Measurements from ENCODE around the gene MIOS.
A peak's percentile ranks its signal among the peaks of the same experiment; 100 is the strongest.

MIOS gene

DNA sequence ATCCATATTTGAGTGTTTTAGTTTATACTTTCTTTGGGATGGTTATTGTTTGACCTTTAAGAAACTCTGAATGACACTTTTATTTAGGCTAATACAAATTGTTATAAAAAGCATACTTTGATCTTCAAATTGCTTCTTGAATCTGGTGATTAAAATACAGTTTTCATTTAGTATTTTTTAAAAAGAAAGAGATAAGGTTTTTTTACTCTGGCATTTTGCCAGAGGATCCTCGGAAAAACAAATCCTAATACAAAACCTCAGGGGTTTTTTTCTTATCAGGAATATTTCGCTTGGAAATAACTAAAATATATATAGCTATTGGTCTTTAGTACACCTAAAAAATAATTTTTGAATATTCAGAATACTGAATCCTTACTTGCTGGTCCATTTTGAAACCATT, 17.0 kb downstream of the MIOS start:
- no peak for DNase-seq (ENCODE audit: low read depth)

GRCh38 chr7:7584653-7585052, 18.0 kb downstream of the MIOS start:
- no peak for DNase-seq (ENCODE audit: low read depth)

DNA sequence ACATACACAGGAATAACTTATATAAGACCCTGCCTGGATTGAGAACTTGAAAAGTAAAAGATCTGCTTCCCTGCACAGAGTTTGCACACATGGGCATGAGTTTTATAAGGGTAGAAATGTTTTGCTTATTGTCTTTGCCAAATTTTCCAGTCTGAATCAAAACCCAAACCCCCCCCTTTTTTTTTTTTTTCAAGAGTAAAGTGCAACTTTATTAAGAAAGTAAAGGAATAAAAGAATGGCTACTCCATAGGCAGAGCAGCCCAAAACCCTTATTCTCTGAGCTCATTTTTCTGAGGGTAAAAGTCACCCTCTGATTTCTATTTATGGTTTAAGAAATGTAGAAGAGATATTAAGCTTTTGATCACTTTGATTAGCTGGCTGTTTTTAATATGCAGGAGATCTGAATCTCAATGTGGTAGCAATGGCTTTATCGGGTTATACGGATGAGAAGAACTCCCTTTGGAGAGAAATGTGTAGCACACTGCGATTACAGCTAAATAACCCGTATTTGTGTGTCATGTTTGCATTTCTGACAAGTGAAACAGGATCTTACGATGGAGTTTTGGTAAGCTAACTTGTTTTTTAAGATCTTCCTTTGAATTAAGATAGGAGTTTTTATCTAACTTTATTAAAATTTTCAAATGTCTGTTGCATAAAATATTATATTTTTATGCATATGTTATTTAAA, 18.7 kb downstream of the MIOS start:
- no peak for DNase-seq (ENCODE audit: low read depth)

DNA sequence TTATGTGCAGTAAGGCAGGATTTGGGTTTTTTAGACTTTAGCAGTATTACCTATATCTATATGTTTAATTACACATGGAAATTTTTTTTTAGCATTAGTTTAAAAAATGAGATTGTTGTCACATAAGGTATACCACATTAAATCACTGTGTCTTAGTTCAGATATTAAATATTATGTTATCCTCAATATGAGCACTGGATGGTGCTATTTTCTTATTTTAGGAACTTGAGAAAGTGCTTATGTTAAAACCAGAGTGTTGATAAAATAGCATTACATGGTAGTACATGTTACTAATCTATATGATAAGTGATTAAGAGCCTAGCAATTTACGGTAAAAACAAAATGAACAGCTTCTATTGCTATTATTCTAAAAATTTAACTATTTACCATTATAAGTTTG, 28.8 kb downstream of the MIOS start:
- no peak for DNase-seq (ENCODE audit: low read depth)

- no peak for DNase-seq (ENCODE audit: low read depth)
Measured at GRCh38 chr7:7596176-7596575, 29.5 kb downstream of the MIOS start.

GRCh38 chr7:7607010-7607409, 40.3 kb downstream of the MIOS start:
- no peak for DNase-seq (ENCODE audit: low read depth)

GRCh38 chr7:7609330-7609729, 42.6 kb downstream of the MIOS start:
- no peak for DNase-seq (ENCODE audit: low read depth)

- DNase-seq (ENCODE audit: low read depth): no peak
Measured at GRCh38 chr7:7612519-7612918, 45.8 kb downstream of the MIOS start.

DNA sequence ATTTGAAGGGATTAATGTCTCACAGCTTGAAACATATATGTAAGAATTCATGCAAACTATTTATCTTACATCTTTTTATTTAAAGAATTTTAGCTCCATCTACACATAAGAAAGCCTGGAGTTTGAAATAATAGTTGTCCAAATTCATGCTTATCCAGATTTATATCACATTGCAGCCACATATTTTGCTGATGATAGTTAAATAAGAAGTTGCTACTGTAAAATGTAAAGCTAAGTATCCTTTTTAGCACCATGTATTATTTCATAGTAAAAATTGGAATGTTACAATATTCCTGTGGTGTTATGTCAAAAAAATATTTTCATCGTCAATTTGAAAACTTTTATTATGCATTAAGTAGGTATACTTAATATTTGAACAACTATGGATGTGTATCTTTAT, 46.5 kb downstream of the MIOS start:
- no peak for DNase-seq (ENCODE audit: low read depth)

GRCh38 chr7:7614018-7614741, 47.5 kb downstream of the MIOS start:
- no peak for DNase-seq (ENCODE audit: low read depth)

- DNase-seq (ENCODE audit: low read depth): no peak
Measured at GRCh38 chr7:7617550-7617949, 50.9 kb downstream of the MIOS start.

- DNase-seq (ENCODE audit: low read depth): no peak
Measured at GRCh38 chr7:7618410-7618809, 51.7 kb downstream of the MIOS start.

- DNase-seq (ENCODE audit: low read depth): no peak
Measured at GRCh38 chr7:7620236-7620635, 53.6 kb downstream of the MIOS start.

DNA sequence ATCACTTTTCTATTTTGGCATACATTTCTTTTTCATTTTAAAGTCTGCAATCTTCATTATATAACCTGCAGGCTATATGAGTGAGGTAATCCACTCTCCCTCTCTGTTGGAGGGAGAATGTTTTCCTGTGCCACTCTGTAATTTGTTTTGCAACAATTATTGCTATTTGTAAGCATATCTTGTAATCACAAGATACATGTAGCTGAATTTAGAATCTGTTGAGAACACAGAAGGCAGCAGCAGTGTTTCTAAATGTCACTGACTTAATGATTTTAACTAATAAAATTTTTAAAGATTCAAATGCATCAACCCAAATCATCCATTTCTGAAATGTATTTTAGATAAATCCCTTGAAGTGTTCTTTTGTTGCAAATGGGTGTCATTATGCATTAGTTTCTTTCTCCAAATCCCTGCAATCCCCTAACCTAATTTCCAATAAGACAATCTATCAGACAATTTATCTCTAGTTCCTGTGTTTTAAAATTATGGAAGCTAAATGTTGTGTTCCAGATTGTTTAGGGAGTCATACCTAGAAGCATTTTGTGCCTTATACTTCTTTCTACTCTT, 54.0 kb downstream of the MIOS start:
- DNase-seq (ENCODE audit: low read depth): no peak

DNA sequence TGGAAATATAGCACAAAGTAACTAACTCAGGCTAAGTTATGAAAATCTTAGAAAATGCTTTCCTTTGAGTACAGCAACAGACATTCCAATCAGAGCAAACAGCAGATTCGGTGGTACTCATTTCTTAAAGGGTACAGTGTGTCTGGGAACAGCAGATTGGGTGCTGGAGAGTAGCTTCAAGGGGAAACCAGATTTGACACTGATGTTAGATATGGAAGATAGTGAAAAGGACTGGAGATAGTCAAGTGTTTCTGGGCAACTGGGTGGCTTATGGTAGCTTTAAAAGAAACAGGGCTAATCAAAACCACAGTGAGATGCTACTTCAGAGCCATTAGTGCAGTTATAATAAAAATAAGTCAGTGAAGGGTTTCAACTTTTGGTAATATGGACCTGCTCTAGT, 61.8 kb downstream of the MIOS start:
- no peak for DNase-seq (ENCODE audit: low read depth)

DNA sequence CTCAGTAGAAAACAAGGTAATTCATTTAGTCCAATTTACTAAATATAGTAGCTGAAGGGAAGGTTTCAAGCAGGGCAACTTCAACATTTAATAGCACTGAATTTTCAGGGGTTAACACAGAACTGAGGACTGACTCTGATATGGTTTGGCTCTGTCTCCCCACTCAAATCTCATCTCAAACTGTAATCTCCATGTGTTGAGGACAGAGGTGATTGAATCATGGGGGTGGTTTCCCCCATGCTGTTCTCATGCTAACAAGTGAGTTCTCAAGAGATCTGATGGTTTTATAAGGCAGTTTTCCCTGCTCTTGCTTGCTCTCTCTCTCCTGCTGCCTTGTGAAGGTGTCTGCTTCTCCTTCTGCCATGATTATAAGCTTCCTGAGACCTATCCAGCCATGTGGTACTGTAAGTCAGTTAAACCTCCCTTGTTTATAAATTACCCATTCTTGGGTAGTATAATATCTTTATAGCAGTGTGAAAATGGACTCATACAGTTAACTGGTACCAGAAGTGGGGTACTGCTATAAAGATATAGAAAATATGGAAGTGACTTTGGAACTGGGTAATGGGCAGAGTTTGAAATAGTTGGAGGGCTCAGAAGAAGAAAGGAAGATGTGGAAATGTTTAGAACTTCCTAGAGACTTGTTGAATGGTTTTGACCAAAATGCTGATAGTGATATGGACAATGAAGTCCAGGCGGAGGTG, 64.1 kb downstream of the MIOS start:
- no peak for DNase-seq (ENCODE audit: low read depth)

DNA sequence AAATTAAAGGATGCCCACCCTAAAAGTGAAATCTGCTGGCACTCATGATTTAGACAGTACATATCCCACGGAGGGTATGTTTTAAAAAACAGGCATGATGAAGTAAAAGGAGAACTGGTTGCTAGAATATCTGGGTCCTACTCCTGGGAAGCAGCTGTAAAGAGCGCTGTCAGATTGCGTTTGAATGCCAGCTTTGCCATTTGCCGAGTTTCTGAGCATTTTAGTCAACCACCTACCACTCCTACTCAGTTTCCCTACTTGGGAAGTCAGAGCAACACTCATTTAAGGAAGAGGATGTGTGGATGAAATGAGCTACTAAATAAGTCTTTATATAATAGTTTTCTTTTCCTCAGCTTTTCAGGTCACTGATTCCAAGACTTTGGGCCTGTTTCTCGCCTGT, 72.7 kb downstream of the MIOS start:
- no peak for DNase-seq (ENCODE audit: low read depth)

DNA sequence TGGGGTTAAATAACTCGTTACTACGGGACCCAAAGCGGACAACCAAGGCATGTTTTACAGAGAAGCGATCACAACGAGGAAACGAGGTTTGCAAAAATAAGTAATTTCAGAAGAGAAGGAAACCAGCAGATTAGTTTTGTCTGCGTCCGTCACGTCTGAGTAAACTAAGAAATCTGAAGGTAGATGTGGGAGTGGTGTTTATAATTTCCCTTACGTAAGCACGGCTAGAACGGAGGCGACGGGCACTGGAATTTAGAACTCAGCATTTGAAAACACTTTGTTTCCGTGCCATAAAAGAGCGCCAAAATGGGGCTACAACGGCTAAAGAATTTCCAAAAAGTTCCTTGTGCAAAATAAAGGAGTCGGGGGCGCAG, 73.2 kb downstream of the MIOS start:
- DNase-seq (ENCODE audit: low read depth): peak; percentile 32

DNA sequence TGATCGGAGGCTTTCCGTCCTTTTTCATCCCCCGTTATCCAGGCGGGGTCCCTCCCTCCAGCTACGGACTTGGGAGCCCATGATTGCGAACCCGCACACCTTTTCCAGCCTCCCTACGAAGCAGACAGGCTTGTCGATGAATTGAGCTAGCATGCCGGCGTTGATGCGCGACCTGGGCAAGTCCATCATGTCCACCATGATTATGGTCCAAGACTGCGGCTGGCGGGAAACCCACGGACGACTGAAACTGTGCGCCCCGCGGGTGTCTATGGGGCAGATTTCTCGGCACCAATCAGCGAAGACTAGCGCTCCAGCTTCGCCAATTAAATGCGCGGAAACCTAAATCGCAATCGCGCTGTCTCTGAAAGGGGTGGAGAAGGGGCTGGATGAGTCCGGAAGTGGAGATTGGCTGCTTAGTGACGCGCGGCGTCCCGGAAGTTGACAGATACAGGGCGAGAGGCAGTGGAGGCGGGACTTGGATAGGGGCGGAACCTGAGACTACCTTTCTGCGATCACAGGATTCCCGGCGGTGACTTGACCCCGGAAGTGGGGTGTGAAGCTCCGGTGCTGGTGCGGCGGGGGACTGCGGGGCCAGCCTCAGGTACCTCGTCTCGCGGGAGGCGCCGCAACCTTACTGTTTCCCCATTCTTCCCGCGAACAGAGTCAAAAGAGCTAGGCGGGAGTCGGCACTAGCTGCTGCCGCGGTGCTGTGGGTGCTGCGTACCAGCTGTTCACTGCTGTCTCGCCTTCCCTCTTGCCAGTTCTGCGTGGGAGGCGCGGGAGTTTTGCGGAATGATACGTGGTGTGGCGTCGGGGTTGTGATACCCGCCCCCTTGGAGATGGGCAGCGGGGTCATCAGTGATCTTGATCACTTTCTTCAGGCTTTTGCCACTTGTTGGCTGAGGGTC, 73.8 kb downstream of the MIOS start, which contains the start of gene UMAD1:
Gene UMAD1 (plus strand): TSS at position 532 of the 908 bp plus-strand sequence. CDS start 32,620 bp downstream, outside the sequence.
- DNase-seq (ENCODE audit: low read depth): peak; percentile 97

GRCh38 chr7:7641129-7641663, 74.5 kb downstream of the MIOS start:
- no peak for DNase-seq (ENCODE audit: low read depth)

DNA sequence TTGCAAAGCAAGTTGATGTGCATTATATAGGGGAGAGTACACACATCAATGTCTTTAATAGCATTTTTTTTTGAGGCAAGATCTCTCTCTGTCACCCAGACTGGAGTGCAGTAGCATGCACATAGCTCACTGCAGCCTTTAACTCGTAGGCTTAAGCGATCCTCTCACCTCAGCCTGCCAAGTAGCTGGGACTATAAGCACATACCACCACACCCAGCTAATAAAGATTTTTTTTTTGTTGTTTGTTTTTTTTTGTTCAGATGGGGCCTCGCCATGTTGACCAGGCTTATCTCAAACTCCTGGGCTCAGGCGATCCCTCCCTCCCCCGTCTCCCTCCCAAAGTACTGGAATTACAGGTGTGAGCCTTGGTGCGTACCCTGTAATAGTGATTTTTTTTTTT, 75.4 kb downstream of the MIOS start:
- DNase-seq (ENCODE audit: low read depth): no peak
